ENCODE results near the gene TLCD1. TPM values are rescaled to one million over a fixed set of nuclear protein-coding genes. Genes with fewer than 3 reads are reported as not detected.

TLCD1 gene
- total and polyA plus RNA-seq, 2 donors, result 7.7 to 9.2 TPM

DNA sequence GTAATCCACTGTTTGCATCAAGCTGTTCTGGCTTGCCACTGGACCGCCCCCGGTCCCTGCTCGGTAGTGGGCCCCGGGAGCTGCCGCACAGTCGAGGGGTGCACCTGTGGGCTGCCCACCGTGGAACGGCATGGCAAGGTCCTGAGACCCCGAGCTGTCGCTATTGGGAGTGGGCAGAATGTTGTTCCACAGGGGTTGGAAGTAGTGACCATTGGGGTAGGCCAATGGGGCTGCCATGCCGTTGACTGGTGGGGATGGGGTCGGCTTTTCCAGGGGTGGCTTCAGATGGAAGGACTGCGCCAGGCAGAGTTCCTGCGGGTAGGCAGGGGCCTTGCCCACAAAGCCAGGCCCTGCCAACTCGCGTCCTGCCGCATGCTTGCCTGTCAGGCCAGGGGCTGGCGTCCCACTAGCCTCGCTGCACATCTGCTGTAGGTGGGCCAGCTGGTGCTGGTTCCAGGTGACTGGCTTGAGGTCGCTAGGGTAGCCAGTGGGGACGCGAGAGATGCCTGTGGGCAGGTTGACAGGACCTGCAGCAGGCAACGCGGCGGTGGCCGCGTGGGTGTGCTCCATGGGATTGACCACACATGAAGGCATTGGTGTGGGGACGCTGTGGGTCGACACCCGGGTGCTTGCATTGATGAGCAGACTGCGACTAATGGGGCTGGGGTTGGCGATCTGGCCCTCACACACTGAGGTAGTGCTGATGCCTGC lies 32.5 kb upstream of the TLCD1 start:
- peaks cover 28 to 48% of the 10 kb centered on the region in 2 donors for H3K36me3 ChIP-seq (ENCODE audit: control insufficient read depth in 2 of 2, insufficient read depth in 2 of 2, low read length in 1 of 2)

GRCh38 chr17:28756049-28756804 lies 30.2 kb upstream of the TLCD1 start:
- no peaks in the 10 kb centered on the region for H3K27me3 ChIP-seq (ENCODE audit: control insufficient read depth in 2 of 2, insufficient read depth in 1 of 2, low read length in 1 of 2)
- H3K9me3 ChIP-seq (ENCODE audit: control insufficient read depth in 2 of 2, insufficient read depth in 1 of 2, low read length in 1 of 2), result no peaks in the 10 kb centered on the region
- WGBS, result 93% methylated on average over 5 of the region's 5 CpGs
- H3K4me3 ChIP-seq (ENCODE audit: low read length in 2 of 2), result no peak overlapping the region
- H3K27ac ChIP-seq (ENCODE audit: low read depth in 1 of 2, low read length in 1 of 2), result no peak overlapping the region
- H3K36me3 ChIP-seq (ENCODE audit: control insufficient read depth in 2 of 2, insufficient read depth in 2 of 2, low read length in 1 of 2), result peaks cover 27 to 52% of the 10 kb centered on the region in 2 donors
- no peak for DNase-seq (ENCODE audit: low read depth in 6 of 9, low spot score in 9 of 9)
- no peaks in the 10 kb centered on the region for H3K4me1 ChIP-seq (ENCODE audit: control insufficient read depth in 2 of 2, insufficient read depth in 2 of 2, low read length in 2 of 2)

More for the DNA sequence above, 32.5 kb upstream of the TLCD1 start:
- 97% methylated on average over 32 of the region's 32 CpGs for WGBS
- no peaks in the 10 kb centered on the region for H3K4me1 ChIP-seq (ENCODE audit: control insufficient read depth in 2 of 2, insufficient read depth in 2 of 2, low read length in 2 of 2)
- no peak for DNase-seq (ENCODE audit: low read depth in 6 of 9, low spot score in 9 of 9)
- no peak overlapping the region for H3K27ac ChIP-seq (ENCODE audit: low read depth in 1 of 2, low read length in 1 of 2)
- H3K27me3 ChIP-seq (ENCODE audit: control insufficient read depth in 2 of 2, insufficient read depth in 1 of 2, low read length in 1 of 2), result no peaks in the 10 kb centered on the region
- H3K4me3 ChIP-seq (ENCODE audit: low read length in 2 of 2), result no peak overlapping the region
- H3K9me3 ChIP-seq (ENCODE audit: control insufficient read depth in 2 of 2, insufficient read depth in 1 of 2, low read length in 1 of 2), result no peaks in the 10 kb centered on the region

- DNase-seq (ENCODE audit: low read depth in 6 of 9, low spot score in 9 of 9), result no peak
- no peak overlapping the region for H3K27ac ChIP-seq (ENCODE audit: low read depth in 1 of 2, low read length in 1 of 2)
- 96% methylated on average over 7 of the region's 7 CpGs for WGBS
These were observed 29.5 kb upstream of the TLCD1 start for GRCh38 chr17:28755486-28755885.

DNA sequence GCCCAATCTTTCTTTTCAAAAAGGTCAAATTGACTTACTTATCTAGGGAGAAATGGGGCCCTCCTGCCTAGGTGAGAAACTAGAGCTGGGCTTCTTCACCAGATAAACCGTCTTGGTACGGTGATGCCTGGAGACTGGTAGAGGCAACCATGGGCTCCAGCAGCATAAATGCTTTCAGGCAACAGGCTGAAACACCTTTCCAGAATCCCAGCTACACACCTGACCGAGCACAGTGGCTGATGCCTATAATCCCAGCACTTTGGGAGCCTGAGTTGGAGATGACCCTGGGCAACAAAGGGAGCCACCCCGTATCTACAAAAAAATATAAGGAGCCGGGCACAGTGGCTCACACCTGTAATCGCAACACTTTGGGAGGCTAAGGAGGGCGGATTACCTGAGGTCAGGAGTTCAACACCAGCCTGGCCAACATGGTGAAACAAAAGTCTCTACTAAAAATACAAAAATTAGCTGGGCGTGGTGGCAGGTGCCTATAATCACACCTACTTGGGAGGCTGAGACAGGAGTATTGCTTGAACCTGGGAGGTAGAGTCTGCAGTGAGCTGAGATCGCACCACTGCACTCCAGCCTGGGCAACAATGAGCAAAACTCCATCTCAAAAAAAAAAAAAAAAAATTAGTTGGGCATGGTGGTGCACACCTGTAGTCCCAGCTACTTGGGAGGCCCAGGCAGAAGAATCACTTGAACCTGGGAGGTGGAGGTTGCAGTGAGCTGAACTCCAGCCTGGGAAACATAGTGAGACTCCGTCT lies 25.8 kb upstream of the TLCD1 start:
- no peak for DNase-seq (ENCODE audit: low read depth in 6 of 9, low spot score in 9 of 9)
- H3K4me1 ChIP-seq (ENCODE audit: control insufficient read depth in 2 of 2, insufficient read depth in 2 of 2, low read length in 2 of 2), result peaks cover 3 to 20% of the 10 kb centered on the region in 2 donors
- no peaks in the 10 kb centered on the region for H3K27me3 ChIP-seq (ENCODE audit: control insufficient read depth in 2 of 2, insufficient read depth in 1 of 2, low read length in 1 of 2)
- H3K36me3 ChIP-seq (ENCODE audit: control insufficient read depth in 2 of 2, insufficient read depth in 2 of 2, low read length in 1 of 2), result peaks cover 31 to 54% of the 10 kb centered on the region in 2 donors
- WGBS, result over 99% methylated on average over 10 of the region's 10 CpGs
- no peak overlapping the region for H3K4me3 ChIP-seq (ENCODE audit: low read length in 2 of 2)
- H3K9me3 ChIP-seq (ENCODE audit: control insufficient read depth in 2 of 2, insufficient read depth in 1 of 2, low read length in 1 of 2), result no peaks in the 10 kb centered on the region
- H3K27ac ChIP-seq (ENCODE audit: low read depth in 1 of 2, low read length in 1 of 2), result no peak overlapping the region

More at GRCh38 chr17:28755486-28755885, 29.5 kb upstream of the TLCD1 start:
- H3K27me3 ChIP-seq (ENCODE audit: control insufficient read depth in 2 of 2, insufficient read depth in 1 of 2, low read length in 1 of 2), result no peaks in the 10 kb centered on the region
- no peaks in the 10 kb centered on the region for H3K4me1 ChIP-seq (ENCODE audit: control insufficient read depth in 2 of 2, insufficient read depth in 2 of 2, low read length in 2 of 2)
- no peak overlapping the region for H3K4me3 ChIP-seq (ENCODE audit: low read length in 2 of 2)
- peaks cover 27 to 51% of the 10 kb centered on the region in 2 donors for H3K36me3 ChIP-seq (ENCODE audit: control insufficient read depth in 2 of 2, insufficient read depth in 2 of 2, low read length in 1 of 2)
- no peaks in the 10 kb centered on the region for H3K9me3 ChIP-seq (ENCODE audit: control insufficient read depth in 2 of 2, insufficient read depth in 1 of 2, low read length in 1 of 2)

GRCh38 chr17:28750178-28751047 lies 24.4 kb upstream of the TLCD1 start:
- H3K4me1 ChIP-seq (ENCODE audit: control insufficient read depth in 2 of 2, insufficient read depth in 2 of 2, low read length in 2 of 2), result peaks cover 17 to 33% of the 10 kb centered on the region in 2 donors
- DNase-seq (ENCODE audit: low read depth in 6 of 9, low spot score in 9 of 9), result peak in 8 of 9 donors; percentile 55 to 89 (median 79)
- H3K36me3 ChIP-seq (ENCODE audit: control insufficient read depth in 2 of 2, insufficient read depth in 2 of 2, low read length in 1 of 2), result peaks cover 31 to 55% of the 10 kb centered on the region in 2 donors
- 55% methylated on average over 20 of the region's 20 CpGs for WGBS
- H3K27ac ChIP-seq (ENCODE audit: low read depth in 1 of 2, low read length in 1 of 2), result peak overlapping the region in 1 of 2 donors; percentile 15
- no peak overlapping the region for H3K4me3 ChIP-seq (ENCODE audit: low read length in 2 of 2)
- no peaks in the 10 kb centered on the region for H3K9me3 ChIP-seq (ENCODE audit: control insufficient read depth in 2 of 2, insufficient read depth in 1 of 2, low read length in 1 of 2)
- H3K27me3 ChIP-seq (ENCODE audit: control insufficient read depth in 2 of 2, insufficient read depth in 1 of 2, low read length in 1 of 2), result no peaks in the 10 kb centered on the region

GRCh38 chr17:28749516-28750177 lies 23.6 kb upstream of the TLCD1 start:
- DNase-seq (ENCODE audit: low read depth in 6 of 9, low spot score in 9 of 9), result no peak
- Histone ChIP-seq H3K27ac (ENCODE audit: low read depth in 1 of 2, low read length in 1 of 2) (peak overlapping the region in 1 of 2 donors; percentile 15), H3K4me1 (ENCODE audit: control insufficient read depth in 2 of 2, insufficient read depth in 2 of 2, low read length in 2 of 2) (peaks cover 19 to 41% of the 10 kb centered on the region in 2 donors), H3K4me3 (ENCODE audit: low read length in 2 of 2) (no peak overlapping the region), H3K27me3 (ENCODE audit: control insufficient read depth in 2 of 2, insufficient read depth in 1 of 2, low read length in 1 of 2) (peaks cover 0 to 4% of the 10 kb centered on the region in 2 donors), H3K36me3 (ENCODE audit: control insufficient read depth in 2 of 2, insufficient read depth in 2 of 2, low read length in 1 of 2) (peaks cover 31 to 54% of the 10 kb centered on the region in 2 donors), H3K9me3 (ENCODE audit: control insufficient read depth in 2 of 2, insufficient read depth in 1 of 2, low read length in 1 of 2) (no peaks in the 10 kb centered on the region)
- WGBS, result 79% methylated on average over 11 of the region's 11 CpGs

GRCh38 chr17:28748852-28749515 lies 23.0 kb upstream of the TLCD1 start:
- Histone ChIP-seq H3K9me3 (ENCODE audit: control insufficient read depth in 2 of 2, insufficient read depth in 1 of 2, low read length in 1 of 2) (no peaks in the 10 kb centered on the region), H3K4me3 (ENCODE audit: low read length in 2 of 2) (no peak overlapping the region), H3K4me1 (ENCODE audit: control insufficient read depth in 2 of 2, insufficient read depth in 2 of 2, low read length in 2 of 2) (peaks cover 19 to 45% of the 10 kb centered on the region in 2 donors), H3K27ac (ENCODE audit: low read depth in 1 of 2, low read length in 1 of 2) (peak overlapping the region in 1 of 2 donors; percentile 8), H3K36me3 (ENCODE audit: control insufficient read depth in 2 of 2, insufficient read depth in 2 of 2, low read length in 1 of 2) (peaks cover 31 to 54% of the 10 kb centered on the region in 2 donors), H3K27me3 (ENCODE audit: control insufficient read depth in 2 of 2, insufficient read depth in 1 of 2, low read length in 1 of 2) (peaks cover 0 to 6% of the 10 kb centered on the region in 2 donors)
- 96% methylated on average over 18 of the region's 18 CpGs for WGBS
- no peak for DNase-seq (ENCODE audit: low read depth in 6 of 9, low spot score in 9 of 9)

All from thymus (tissue), 11 donors.